ENCODE measurements around the gene KCNJ5.

Gene KCNJ5

GRCh38 chr11:128963744-128964325, 72.7 kb downstream of the KCNJ5 start:
- Histone ChIP-seq H3K36me3 (ENCODE audit: control insufficient read depth, insufficient read depth, low read length) (peaks cover 2% of the 10 kb centered on the region), H3K27me3 (ENCODE audit: control insufficient read depth, insufficient read depth, low read length) (no peaks in the 10 kb centered on the region)

GRCh38 chr11:128964463-128964930, 73.3 kb downstream of the KCNJ5 start:
- Histone ChIP-seq H3K27me3 (ENCODE audit: control insufficient read depth, insufficient read depth, low read length) (no peaks in the 10 kb centered on the region), H3K4me3 (ENCODE audit: low read length) (no peak overlapping the region), H3K36me3 (ENCODE audit: control insufficient read depth, insufficient read depth, low read length) (peaks cover 3% of the 10 kb centered on the region), H3K27ac (ENCODE audit: low read depth, low read length) (no peak overlapping the region), H3K9ac (ENCODE audit: low read length) (no peak overlapping the region), H3K4me1 (ENCODE audit: control insufficient read depth, insufficient read depth, low read length) (no peaks in the 10 kb centered on the region)

More at GRCh38 chr11:128963744-128964325, 72.7 kb downstream of the KCNJ5 start:
- Histone ChIP-seq H3K9ac (ENCODE audit: low read length) (no peak overlapping the region), H3K27ac (ENCODE audit: low read depth, low read length) (no peak overlapping the region), H3K4me1 (ENCODE audit: control insufficient read depth, insufficient read depth, low read length) (no peaks in the 10 kb centered on the region), H3K4me3 (ENCODE audit: low read length) (no peak overlapping the region)

- Histone ChIP-seq H3K27me3 (ENCODE audit: control insufficient read depth, insufficient read depth, low read length) (no peaks in the 10 kb centered on the region), H3K27ac (ENCODE audit: low read depth, low read length) (no peak overlapping the region), H3K9ac (ENCODE audit: low read length) (no peak overlapping the region), H3K4me3 (ENCODE audit: low read length) (no peak overlapping the region), H3K4me1 (ENCODE audit: control insufficient read depth, insufficient read depth, low read length) (no peaks in the 10 kb centered on the region), H3K36me3 (ENCODE audit: control insufficient read depth, insufficient read depth, low read length) (peaks cover 12% of the 10 kb centered on the region)
These were observed 74.3 kb downstream of the KCNJ5 start for GRCh38 chr11:128965485-128965884.

- Histone ChIP-seq H3K4me3 (ENCODE audit: low read length) (no peak overlapping the region), H3K36me3 (ENCODE audit: control insufficient read depth, insufficient read depth, low read length) (peaks cover 22% of the 10 kb centered on the region), H3K9ac (ENCODE audit: low read length) (no peak overlapping the region), H3K27me3 (ENCODE audit: control insufficient read depth, insufficient read depth, low read length) (no peaks in the 10 kb centered on the region), H3K4me1 (ENCODE audit: control insufficient read depth, insufficient read depth, low read length) (no peaks in the 10 kb centered on the region), H3K27ac (ENCODE audit: low read depth, low read length) (no peak overlapping the region)
These were observed 76.4 kb downstream of the KCNJ5 start for GRCh38 chr11:128967578-128967977.

GRCh38 chr11:128968916-128969315, 77.8 kb downstream of the KCNJ5 start:
- Histone ChIP-seq H3K27me3 (ENCODE audit: control insufficient read depth, insufficient read depth, low read length) (no peaks in the 10 kb centered on the region), H3K4me1 (ENCODE audit: control insufficient read depth, insufficient read depth, low read length) (no peaks in the 10 kb centered on the region), H3K9ac (ENCODE audit: low read length) (no peak overlapping the region), H3K27ac (ENCODE audit: low read depth, low read length) (no peak overlapping the region), H3K4me3 (ENCODE audit: low read length) (no peak overlapping the region), H3K36me3 (ENCODE audit: control insufficient read depth, insufficient read depth, low read length) (peaks cover 28% of the 10 kb centered on the region)

All from rectal smooth muscle tissue (tissue), 1 donor.